ENCODE results near the gene SPC25.

DNA sequence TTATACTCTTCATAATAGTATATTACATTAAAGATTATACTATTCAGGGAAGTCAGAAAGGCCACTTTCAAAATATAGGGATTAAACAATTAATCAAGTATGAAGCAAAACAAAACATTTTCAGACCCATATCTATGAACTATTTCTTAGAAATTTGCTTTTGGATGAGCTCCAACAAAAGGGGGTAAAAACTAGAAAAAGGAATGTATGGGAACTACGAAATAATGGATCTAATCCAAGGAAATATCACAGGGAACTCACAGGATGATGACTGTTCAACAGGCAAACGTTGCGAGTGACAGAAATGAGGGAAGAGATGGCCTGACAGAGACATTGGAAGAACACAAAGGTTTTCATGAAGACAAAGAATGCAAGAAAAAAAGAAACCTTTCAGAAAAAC lies 38.8 kb upstream of the SPC25 start:
- no peak for TF ChIP-seq EGR1 (IDR thresholded peaks at IDR 0.05; ENCODE audit: low read depth)
- TF ChIP-seq JUND (IDR thresholded peaks at IDR 0.05): no peak
- no peak for TF ChIP-seq EZH2 (IDR thresholded peaks at IDR 0.05)
- TF ChIP-seq, protein P1, sequence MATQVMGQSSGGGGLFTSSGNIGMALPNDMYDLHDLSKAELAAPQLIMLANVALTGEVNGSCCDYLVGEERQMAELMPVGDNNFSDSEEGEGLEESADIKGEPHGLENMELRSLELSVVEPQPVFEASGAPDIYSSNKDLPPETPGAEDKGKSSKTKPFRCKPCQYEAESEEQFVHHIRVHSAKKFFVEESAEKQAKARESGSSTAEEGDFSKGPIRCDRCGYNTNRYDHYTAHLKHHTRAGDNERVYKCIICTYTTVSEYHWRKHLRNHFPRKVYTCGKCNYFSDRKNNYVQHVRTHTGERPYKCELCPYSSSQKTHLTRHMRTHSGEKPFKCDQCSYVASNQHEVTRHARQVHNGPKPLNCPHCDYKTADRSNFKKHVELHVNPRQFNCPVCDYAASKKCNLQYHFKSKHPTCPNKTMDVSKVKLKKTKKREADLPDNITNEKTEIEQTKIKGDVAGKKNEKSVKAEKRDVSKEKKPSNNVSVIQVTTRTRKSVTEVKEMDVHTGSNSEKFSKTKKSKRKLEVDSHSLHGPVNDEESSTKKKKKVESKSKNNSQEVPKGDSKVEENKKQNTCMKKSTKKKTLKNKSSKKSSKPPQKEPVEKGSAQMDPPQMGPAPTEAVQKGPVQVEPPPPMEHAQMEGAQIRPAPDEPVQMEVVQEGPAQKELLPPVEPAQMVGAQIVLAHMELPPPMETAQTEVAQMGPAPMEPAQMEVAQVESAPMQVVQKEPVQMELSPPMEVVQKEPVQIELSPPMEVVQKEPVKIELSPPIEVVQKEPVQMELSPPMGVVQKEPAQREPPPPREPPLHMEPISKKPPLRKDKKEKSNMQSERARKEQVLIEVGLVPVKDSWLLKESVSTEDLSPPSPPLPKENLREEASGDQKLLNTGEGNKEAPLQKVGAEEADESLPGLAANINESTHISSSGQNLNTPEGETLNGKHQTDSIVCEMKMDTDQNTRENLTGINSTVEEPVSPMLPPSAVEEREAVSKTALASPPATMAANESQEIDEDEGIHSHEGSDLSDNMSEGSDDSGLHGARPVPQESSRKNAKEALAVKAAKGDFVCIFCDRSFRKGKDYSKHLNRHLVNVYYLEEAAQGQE (IDR thresholded peaks at IDR 0.05; ENCODE audit: low read depth): no peak

Data from HCT116 (cell line).